Measurements from ENCODE around the gene ATRNL1. TPM values are rescaled to one million over a fixed set of nuclear protein-coding genes. Genes with fewer than 3 reads are reported as not detected.

ATRNL1 gene
- total and polyA plus RNA-seq, 2 experiments from 2014 or later: 4.8 to 29.7 TPM

GRCh38 chr10:115456812-115457211, 363.6 kb downstream of the ATRNL1 start:
- no peaks in the 10 kb centered on the region for H4K20me1 ChIP-seq (replicated peaks; ENCODE audit: insufficient read depth)
- Mint-ChIP-seq H3K4me3 (no peak overlapping the region), H3K27ac (no peak overlapping the region), H3K4me1 (peaks cover 17% of the 10 kb centered on the region), H3K27me3 (ENCODE audit: insufficient read depth, low read depth, poor library complexity) (peaks cover 3% of the 10 kb centered on the region), H3K36me3 (ENCODE audit: low read depth) (peaks cover 13% of the 10 kb centered on the region), H3K9me3 (peaks cover 17% of the 10 kb centered on the region)
- no peaks in the 10 kb centered on the region for H3K36me3 ChIP-seq (ENCODE audit: insufficient read depth)
- H3F3A ChIP-seq (replicated peaks; ENCODE audit: low read depth): no peaks in the 10 kb centered on the region
- peaks cover 16% of the 10 kb centered on the region for H3K4me1 ChIP-seq (ENCODE audit: insufficient read depth)
- no peaks in the 10 kb centered on the region for H3K27me3 ChIP-seq (ENCODE audit: insufficient read depth)
- H3K79me2 ChIP-seq (replicated peaks; ENCODE audit: insufficient read depth): no peaks in the 10 kb centered on the region
- TF ChIP-seq ZNF331 (CRISPR knock-in tag; IDR thresholded peaks at IDR 0.05; ENCODE audit: low read depth) (no peak), STAT1 (IDR thresholded peaks at IDR 0.05; ENCODE audit: unreplicated experiment) (no peak), JUNB (IDR thresholded peaks at IDR 0.05; ENCODE audit: unreplicated experiment) (no peak), EZH2 (IDR thresholded peaks at IDR 0.05; ENCODE audit: low read depth, unreplicated experiment) (no peak), CREB1 (CRISPR knock-in tag; IDR thresholded peaks at IDR 0.05; ENCODE audit: low read depth) (no peak), REST (IDR thresholded peaks at IDR 0.05; ENCODE audit: unreplicated experiment) (no peak), EZH2phosphoT487 (IDR thresholded peaks at IDR 0.05; ENCODE audit: unreplicated experiment) (no peak), ZNF114 (CRISPR knock-in tag; IDR thresholded peaks at IDR 0.05) (no peak), NANOG (IDR thresholded peaks at IDR 0.05; ENCODE audit: borderline replicate concordance) (no peak), CTCF (conservative IDR thresholded peaks at IDR 0.05; ENCODE audit: low read depth in 2 of 2) (no peak), POLR2AphosphoS5 (IDR thresholded peaks at IDR 0.05; ENCODE audit: low read depth) (no peak)
- H2AFZ ChIP-seq: no peak overlapping the region
- no peak overlapping the region for H3K27ac ChIP-seq (ENCODE audit: low read depth)
- no peak overlapping the region for H3K4me2 ChIP-seq
- no peak for ATAC-seq
- H3K4me3 ChIP-seq: no peak overlapping the region
- DNase-seq (ENCODE audit: low spot score): no peak
- no peaks in the 10 kb centered on the region for H3K9me2 ChIP-seq (ENCODE audit: insufficient read depth)

GRCh38 chr10:115483294-115483693, 390.1 kb downstream of the ATRNL1 start:
- H3K27me3 Mint-ChIP-seq (ENCODE audit: insufficient read depth, low read depth, poor library complexity): no peaks in the 10 kb centered on the region
- Histone ChIP-seq H3K4me3 (no peak overlapping the region), H3K9me2 (ENCODE audit: insufficient read depth) (no peaks in the 10 kb centered on the region), H3K36me3 (ENCODE audit: insufficient read depth) (no peaks in the 10 kb centered on the region), H2AFZ (no peak overlapping the region), H3K79me2 (replicated peaks; ENCODE audit: insufficient read depth) (no peaks in the 10 kb centered on the region), H4K20me1 (replicated peaks; ENCODE audit: insufficient read depth) (no peaks in the 10 kb centered on the region), H3K27me3 (ENCODE audit: insufficient read depth) (no peaks in the 10 kb centered on the region), H3K4me2 (no peak overlapping the region), H3K27ac (ENCODE audit: low read depth) (no peak overlapping the region), H3K4me1 (ENCODE audit: insufficient read depth) (no peaks in the 10 kb centered on the region), H3F3A (replicated peaks; ENCODE audit: low read depth) (no peaks in the 10 kb centered on the region)
- H3K36me3 Mint-ChIP-seq (ENCODE audit: low read depth): no peaks in the 10 kb centered on the region
- no peak overlapping the region for H3K4me3 Mint-ChIP-seq
- no peaks in the 10 kb centered on the region for H3K4me1 Mint-ChIP-seq
- no peak for ATAC-seq
- no peak for DNase-seq (ENCODE audit: low spot score)
- no peak overlapping the region for H3K27ac Mint-ChIP-seq
- no peaks in the 10 kb centered on the region for H3K9me3 Mint-ChIP-seq
- TF ChIP-seq STAT1 (IDR thresholded peaks at IDR 0.05; ENCODE audit: unreplicated experiment) (no peak), CREB1 (CRISPR knock-in tag; IDR thresholded peaks at IDR 0.05; ENCODE audit: low read depth) (no peak), POLR2AphosphoS5 (IDR thresholded peaks at IDR 0.05; ENCODE audit: low read depth) (no peak), ETS1 (IDR thresholded peaks at IDR 0.05) (no peak), JUNB (IDR thresholded peaks at IDR 0.05; ENCODE audit: unreplicated experiment) (no peak), CTCF (conservative IDR thresholded peaks at IDR 0.05; ENCODE audit: low read depth in 2 of 2) (no peak)

All from GM23338 (cell line).